Mesendoderm (in vitro differentiated cells): ENCODE measurements around the gene ADGRL1.
"Not testable (repeated sequence)": the region's sequence is repeated elsewhere in the genome, so short reads cannot be mapped to it uniquely, and the experiment has no call there.

Experiments
- DNase-seq: peaks from one replicate; pipeline ENCODE4 v3.0.0; 2013
- H2AK5ac ChIP-seq: 2 replicates; pipeline ENCODE4 v1.6.1; 2013; ENCODE audit warnings: low read length, inconsistent platforms
- H2BK120ac ChIP-seq: 2 replicates; pipeline ENCODE4 v1.6.1; 2013; ENCODE audit warnings: low read depth, mild to moderate bottlenecking, low read length, moderate library complexity, mixed read lengths
- H2BK15ac ChIP-seq: replicated peaks from 2 replicates; pipeline ENCODE4 v1.6.1; 2013; ENCODE audit warnings: low read depth, mild to moderate bottlenecking, moderate library complexity
- H2BK5ac ChIP-seq: 2 replicates; pipeline ENCODE4 v1.6.1; 2013; ENCODE audit warnings: low read length, inconsistent platforms
- H3K18ac ChIP-seq: 2 replicates; pipeline ENCODE4 v1.6.1; 2013; ENCODE audit warnings: mild to moderate bottlenecking, low read length, mixed read lengths
- H3K23ac ChIP-seq: one replicate; pipeline ENCODE4 v1.6.1; 2013; ENCODE audit warnings: low read length
- H3K27ac ChIP-seq: 2 replicates; pipeline ENCODE4 v1.5.1; 2013; ENCODE audit warnings: low read depth, mild to moderate bottlenecking, inconsistent platforms, low read length, moderate library complexity
- H3K27me3 ChIP-seq: 2 replicates; pipeline ENCODE4 v1.6.1; 2013; ENCODE audit warnings: low read length, control low read depth, mild to moderate bottlenecking, inconsistent platforms; ENCODE audit not compliant: insufficient read depth, poor library complexity
- H3K36me3 ChIP-seq: 2 replicates; pipeline ENCODE4 v1.6.1; 2013; ENCODE audit warnings: low read length, inconsistent platforms; ENCODE audit not compliant: control insufficient read depth, insufficient read depth
- H3K4ac ChIP-seq: one replicate; pipeline ENCODE4 v1.6.1; 2013; ENCODE audit warnings: low read depth, mild to moderate bottlenecking, low read length, moderate library complexity
- H3K4me1 ChIP-seq: 2 replicates; pipeline ENCODE4 v1.6.1; 2013; ENCODE audit warnings: low read depth, low read length, inconsistent platforms; ENCODE audit not compliant: control insufficient read depth
- H3K4me2 ChIP-seq: 2 replicates; pipeline ENCODE4 v1.6.1; 2013; ENCODE audit warnings: low read length
- H3K4me3 ChIP-seq: 2 replicates; pipeline ENCODE4 v1.5.1; 2013; ENCODE audit warnings: mild to moderate bottlenecking, low read length
- H3K56ac ChIP-seq: one replicate; pipeline ENCODE4 v1.6.1; 2013; ENCODE audit warnings: low read length
- H3K79me1 ChIP-seq: 2 replicates; pipeline ENCODE4 v1.6.1; 2013; ENCODE audit warnings: low read length, inconsistent platforms
- H3K79me2 ChIP-seq: 2 replicates; pipeline ENCODE4 v1.6.1; 2013; ENCODE audit warnings: mild to moderate bottlenecking, low read length; ENCODE audit not compliant: control insufficient read depth, insufficient read depth
- H3K9ac ChIP-seq: 2 replicates; pipeline ENCODE4 v1.6.1; 2013; ENCODE audit warnings: low read length, inconsistent platforms
- H4K5ac ChIP-seq: one replicate; pipeline ENCODE4 v1.6.1; 2013; ENCODE audit warnings: low read length
- H4K8ac ChIP-seq: one replicate; pipeline ENCODE4 v1.6.1; 2013; ENCODE audit warnings: low read depth, mild to moderate bottlenecking, control low read depth, low read length, moderate library complexity
- WGBS: extraction: QIAGEN DNeasy Blood & Tissue Kit; methylation state at CpG from one replicate; pipeline ENCODE4 v1.1.7; 2013; ENCODE audit warnings: low lambda C conversion rate, missing lambda C conversion rate; ENCODE audit not compliant: insufficient coverage; ENCODE audit errors: extremely low coverage; 5-methylcytosine and 5-hydroxymethylcytosine counted together

The ADGRL1 gene

DNA sequence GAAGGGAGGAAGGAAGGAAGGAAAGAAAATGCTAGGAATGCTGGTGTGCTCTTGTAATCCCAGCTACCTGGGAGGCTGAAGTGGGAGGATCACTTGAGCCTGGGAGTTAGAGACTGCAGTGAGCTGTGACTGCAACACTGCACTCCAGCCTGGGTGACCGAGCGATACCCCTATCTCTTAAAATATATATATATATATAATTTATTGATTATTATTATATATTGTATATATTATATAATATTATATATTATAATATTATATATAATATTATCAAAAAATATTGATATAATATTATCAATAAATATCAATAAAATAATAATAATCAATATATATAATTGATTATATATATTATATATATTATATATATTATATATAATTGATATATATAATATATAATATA lies 8.6 kb upstream of the ADGRL1 start:
- Histone ChIP-seq H3K79me1 (no peaks in the 10 kb centered on the region), H2AK5ac (no peak overlapping the region), H3K27me3 (no peaks in the 10 kb centered on the region), H3K36me3 (no peaks in the 10 kb centered on the region), H3K4me3 (no peak overlapping the region), H3K27ac (no peak overlapping the region), H2BK15ac (no peak overlapping the region), H3K4me2 (no peak overlapping the region), H4K5ac (no peak overlapping the region), H2BK120ac (no peak overlapping the region), H3K56ac (no peak overlapping the region), H4K8ac (no peak overlapping the region), H2BK5ac (no peak overlapping the region), H3K4ac (no peak overlapping the region), H3K9ac (no peak overlapping the region), H3K4me1 (no peaks in the 10 kb centered on the region), H3K18ac (no peak overlapping the region), H3K79me2 (no peaks in the 10 kb centered on the region), H3K23ac (no peak overlapping the region)
- no CpG with 5 or more reads among the region's 2 CpGs for WGBS
- DNase-seq: no peak

DNA sequence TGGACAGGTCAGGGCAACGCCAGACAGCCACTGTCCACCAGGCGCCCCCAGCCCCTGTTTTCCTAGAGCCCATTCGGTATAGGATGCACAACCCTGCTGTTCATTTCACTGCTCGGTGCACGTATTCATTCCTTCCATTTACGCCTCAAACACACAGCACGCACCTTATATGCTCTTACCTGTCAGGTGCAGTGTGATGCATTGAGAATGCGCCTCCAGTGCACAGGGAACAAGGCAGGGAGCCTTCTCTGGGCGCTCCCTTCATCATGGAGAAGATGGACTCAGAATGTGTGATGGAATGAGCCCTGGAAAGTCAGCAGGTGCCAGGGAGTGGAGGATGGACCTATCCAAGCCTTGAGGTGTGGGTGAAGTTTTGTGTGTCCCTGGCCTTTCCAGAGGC lies 4.2 kb upstream of the ADGRL1 start:
- not testable (repeated sequence) for H2BK5ac ChIP-seq, H3K18ac ChIP-seq, H2BK15ac ChIP-seq, H3K36me3 ChIP-seq, H3K23ac ChIP-seq, H3K56ac ChIP-seq, H3K4me1 ChIP-seq, H3K4ac ChIP-seq, H3K79me2 ChIP-seq, H3K27me3 ChIP-seq, H3K9ac ChIP-seq, DNase-seq, H3K79me1 ChIP-seq, H2AK5ac ChIP-seq, H3K27ac ChIP-seq, H3K4me3 ChIP-seq, H4K5ac ChIP-seq, H3K4me2 ChIP-seq, H2BK120ac ChIP-seq, H4K8ac ChIP-seq
- WGBS: no CpG with 5 or more reads among the region's 9 CpGs

DNA sequence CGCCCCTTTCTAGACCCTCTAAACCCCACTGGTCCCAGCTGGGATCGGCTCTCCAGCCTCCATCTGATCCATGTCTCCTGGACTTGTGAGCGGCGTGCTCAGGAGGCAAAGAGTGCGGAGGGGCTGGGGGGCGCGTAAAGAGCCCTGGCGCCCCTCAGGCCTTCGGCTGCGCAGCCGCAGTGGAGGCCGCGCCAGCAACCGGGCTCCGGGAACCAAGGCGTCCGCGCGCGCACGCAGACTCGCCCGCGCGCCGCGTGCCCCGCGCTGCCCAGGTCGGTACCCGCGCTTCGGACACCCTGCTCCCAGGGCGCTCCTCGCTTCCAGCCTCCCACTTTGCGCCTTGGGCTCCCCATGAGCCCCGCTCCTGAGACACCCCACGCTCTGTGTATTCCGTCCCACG lies 3.4 kb upstream of the ADGRL1 start:
- not testable (repeated sequence) for H3K4me2 ChIP-seq, H3K4me1 ChIP-seq, H3K23ac ChIP-seq, H3K9ac ChIP-seq, H3K4ac ChIP-seq, H3K79me1 ChIP-seq, H2BK120ac ChIP-seq, H3K27me3 ChIP-seq, H3K36me3 ChIP-seq, H4K5ac ChIP-seq, H2BK15ac ChIP-seq, H3K27ac ChIP-seq, DNase-seq, H3K56ac ChIP-seq, H4K8ac ChIP-seq, H2AK5ac ChIP-seq, H3K18ac ChIP-seq, H3K4me3 ChIP-seq, H2BK5ac ChIP-seq
- no CpG with 5 or more reads among the region's 40 CpGs for WGBS
- peaks cover 14% of the 10 kb centered on the region for H3K79me2 ChIP-seq

DNA sequence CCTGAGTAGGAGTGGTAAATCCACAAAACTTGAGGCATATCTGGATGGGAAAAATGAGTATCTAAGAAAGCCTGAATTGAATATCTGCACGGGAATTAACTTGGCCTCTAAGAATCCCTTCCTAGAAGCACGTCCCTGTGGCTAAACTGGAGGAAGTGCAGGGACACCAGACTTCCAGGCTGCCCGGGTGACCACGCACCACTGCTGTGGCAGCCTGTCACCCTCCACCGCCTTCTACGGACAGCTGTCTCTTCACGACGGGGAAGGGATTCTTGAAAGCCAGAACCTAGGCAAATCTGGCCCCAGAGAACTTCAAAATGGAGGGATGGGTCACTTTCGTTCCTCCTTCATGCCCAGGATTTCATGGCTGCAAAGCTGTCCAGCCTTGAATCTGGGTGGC lies 2.5 kb upstream of the ADGRL1 start:
- not testable (repeated sequence) for H2AK5ac ChIP-seq, H2BK15ac ChIP-seq, H3K18ac ChIP-seq, H3K27me3 ChIP-seq, H4K8ac ChIP-seq, H3K4me2 ChIP-seq, H4K5ac ChIP-seq, DNase-seq, H2BK120ac ChIP-seq, H3K9ac ChIP-seq, H3K4ac ChIP-seq, H3K36me3 ChIP-seq, H3K23ac ChIP-seq, H3K27ac ChIP-seq, H2BK5ac ChIP-seq, H3K79me1 ChIP-seq, H3K4me3 ChIP-seq, H3K4me1 ChIP-seq
- no CpG with 5 or more reads among the region's 9 CpGs for WGBS
- Histone ChIP-seq H3K79me2 (peaks cover 23% of the 10 kb centered on the region), H3K56ac (peak overlapping the region; percentile 25)

DNA sequence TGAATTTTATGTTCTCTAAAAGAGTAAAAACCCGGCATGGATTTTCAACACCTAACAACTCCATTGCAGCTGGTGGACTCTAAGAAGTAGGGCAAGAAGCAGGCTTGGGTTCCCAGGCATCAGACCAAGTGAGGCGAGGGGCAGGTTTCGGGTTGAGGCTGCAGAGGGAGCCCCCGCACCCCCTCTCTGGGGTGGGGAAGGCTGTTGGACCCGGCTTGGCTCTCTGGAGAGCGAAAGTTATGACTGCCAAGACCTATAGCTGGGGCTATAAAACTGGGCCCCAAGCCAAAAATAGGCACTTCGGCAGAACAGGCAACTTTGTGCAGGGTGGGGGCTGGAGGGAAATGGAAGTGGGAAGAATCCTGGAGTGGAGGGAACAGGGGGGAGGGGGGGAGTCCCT lies 1.8 kb upstream of the ADGRL1 start:
- H4K8ac ChIP-seq, H2BK5ac ChIP-seq, H3K4me1 ChIP-seq, DNase-seq, H3K56ac ChIP-seq, H3K79me1 ChIP-seq, H2AK5ac ChIP-seq, H3K23ac ChIP-seq, H3K27ac ChIP-seq, H3K27me3 ChIP-seq, H2BK15ac ChIP-seq, H2BK120ac ChIP-seq, H3K9ac ChIP-seq, H3K36me3 ChIP-seq, H3K4me3 ChIP-seq, H4K5ac ChIP-seq, H3K4ac ChIP-seq, H3K18ac ChIP-seq, H3K4me2 ChIP-seq: not testable (repeated sequence)
- H3K79me2 ChIP-seq: peaks cover 30% of the 10 kb centered on the region
- WGBS: no CpG with 5 or more reads among the region's 7 CpGs
